OCI-LY3 (cell line): ENCODE measurements around the gene EBI3.
"Not testable (repeated sequence)": the region's sequence is repeated elsewhere in the genome, so short reads cannot be mapped to it uniquely, and the experiment has no call there.

Source experiments
- CTCF ChIP-seq: fragments of 200-600, 300-600 bp; sonication (generic); IDR thresholded peaks from 2 replicates; pipeline ENCODE4 v1.5.1; 2014; ENCODE audit warnings: antibody characterized with exemption, low read length, low read depth
- EZH2phosphoT487 ChIP-seq: fragments of 200-600 bp; shearing (Covaris generic); IDR thresholded peaks from 2 replicates; pipeline ENCODE4 v1.6.1; 2018; ENCODE audit warnings: antibody characterized with exemption, mixed run types, low read depth

GRCh38 chr19:4274321-4274686 lies 45.0 kb downstream of the EBI3 start:
- not testable (repeated sequence) for TF ChIP-seq CTCF, EZH2phosphoT487
